ENCODE data around the gene AVPI1. TPM values are rescaled to one million over a fixed set of nuclear protein-coding genes. Genes with fewer than 3 reads are reported as not detected.

AVPI1 gene
- total and polyA plus RNA-seq, 2 of the 13 experiments (the other 11 are each of a cell fraction or from before 2014, with no cell fraction given), result 39.8 to 61.2 TPM

DNA sequence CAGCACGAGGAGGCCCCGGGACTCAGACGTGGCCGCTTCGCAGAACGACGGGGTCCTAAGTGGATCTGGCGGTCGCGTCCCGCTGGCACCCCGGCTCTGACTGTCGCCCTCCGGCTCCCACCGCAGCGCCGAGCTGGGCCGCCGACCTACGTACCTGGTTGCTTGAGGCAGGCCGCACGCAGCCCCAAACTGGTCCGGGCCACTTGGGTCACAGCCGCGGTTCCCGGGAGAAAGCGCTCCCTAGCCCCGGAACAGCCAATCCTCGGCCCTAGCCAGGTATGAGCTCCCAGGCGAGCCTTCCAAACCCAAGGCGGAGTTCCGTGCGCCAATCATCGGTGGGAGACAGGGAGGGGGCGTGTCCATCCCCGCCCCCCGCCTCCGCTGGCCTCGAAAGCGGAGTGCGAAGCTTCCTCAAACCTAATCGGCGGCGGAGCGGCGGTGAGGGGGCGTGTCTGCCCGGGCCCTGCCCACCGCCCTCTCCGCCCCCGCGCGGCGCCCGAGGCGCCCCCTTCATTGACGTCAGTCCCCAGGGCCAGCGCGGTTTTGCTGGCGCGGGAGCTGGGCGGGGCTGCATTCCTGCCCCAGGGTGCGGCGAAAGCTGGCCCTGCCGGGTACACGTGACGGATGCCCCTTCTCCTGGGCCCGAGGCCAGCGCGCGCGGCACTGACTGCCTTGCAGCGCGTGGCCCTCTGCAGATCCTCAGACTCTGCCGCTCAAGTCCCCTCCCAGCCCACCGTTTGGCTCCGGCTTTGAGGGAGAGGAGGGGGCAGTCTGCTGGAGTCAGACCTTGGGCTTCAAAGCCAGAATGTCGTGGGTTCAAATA lies at the start of gene AVPI1 (continued):
- TF ChIP-seq, protein P1, sequence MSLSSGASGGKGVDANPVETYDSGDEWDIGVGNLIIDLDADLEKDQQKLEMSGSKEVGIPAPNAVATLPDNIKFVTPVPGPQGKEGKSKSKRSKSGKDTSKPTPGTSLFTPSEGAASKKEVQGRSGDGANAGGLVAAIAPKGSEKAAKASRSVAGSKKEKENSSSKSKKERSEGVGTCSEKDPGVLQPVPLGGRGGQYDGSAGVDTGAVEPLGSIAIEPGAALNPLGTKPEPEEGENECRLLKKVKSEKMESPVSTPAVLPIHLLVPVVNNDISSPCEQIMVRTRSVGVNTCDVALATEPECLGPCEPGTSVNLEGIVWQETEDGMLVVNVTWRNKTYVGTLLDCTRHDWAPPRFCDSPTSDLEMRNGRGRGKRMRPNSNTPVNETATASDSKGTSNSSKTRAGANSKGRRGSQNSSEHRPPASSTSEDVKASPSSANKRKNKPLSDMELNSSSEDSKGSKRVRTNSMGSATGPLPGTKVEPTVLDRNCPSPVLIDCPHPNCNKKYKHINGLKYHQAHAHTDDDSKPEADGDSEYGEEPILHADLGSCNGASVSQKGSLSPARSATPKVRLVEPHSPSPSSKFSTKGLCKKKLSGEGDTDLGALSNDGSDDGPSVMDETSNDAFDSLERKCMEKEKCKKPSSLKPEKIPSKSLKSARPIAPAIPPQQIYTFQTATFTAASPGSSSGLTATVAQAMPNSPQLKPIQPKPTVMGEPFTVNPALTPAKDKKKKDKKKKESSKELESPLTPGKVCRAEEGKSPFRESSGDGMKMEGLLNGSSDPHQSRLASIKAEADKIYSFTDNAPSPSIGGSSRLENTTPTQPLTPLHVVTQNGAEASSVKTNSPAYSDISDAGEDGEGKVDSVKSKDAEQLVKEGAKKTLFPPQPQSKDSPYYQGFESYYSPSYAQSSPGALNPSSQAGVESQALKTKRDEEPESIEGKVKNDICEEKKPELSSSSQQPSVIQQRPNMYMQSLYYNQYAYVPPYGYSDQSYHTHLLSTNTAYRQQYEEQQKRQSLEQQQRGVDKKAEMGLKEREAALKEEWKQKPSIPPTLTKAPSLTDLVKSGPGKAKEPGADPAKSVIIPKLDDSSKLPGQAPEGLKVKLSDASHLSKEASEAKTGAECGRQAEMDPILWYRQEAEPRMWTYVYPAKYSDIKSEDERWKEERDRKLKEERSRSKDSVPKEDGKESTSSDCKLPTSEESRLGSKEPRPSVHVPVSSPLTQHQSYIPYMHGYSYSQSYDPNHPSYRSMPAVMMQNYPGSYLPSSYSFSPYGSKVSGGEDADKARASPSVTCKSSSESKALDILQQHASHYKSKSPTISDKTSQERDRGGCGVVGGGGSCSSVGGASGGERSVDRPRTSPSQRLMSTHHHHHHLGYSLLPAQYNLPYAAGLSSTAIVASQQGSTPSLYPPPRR (CRISPR knock-in tag; IDR thresholded peaks at IDR 0.05; ENCODE audit: borderline replicate concordance), result peak; percentile 86
- TF ChIP-seq CEBPB (IDR thresholded peaks at IDR 0.05; ENCODE audit: borderline replicate concordance, low read depth, low read length), result no peak
- TF ChIP-seq HNF4A (CRISPR knock-in tag; IDR thresholded peaks at IDR 0.05), result no peak
- TF ChIP-seq TRIM24 (CRISPR knock-in tag; IDR thresholded peaks at IDR 0.05), result no peak
- TF ChIP-seq, protein P2, sequence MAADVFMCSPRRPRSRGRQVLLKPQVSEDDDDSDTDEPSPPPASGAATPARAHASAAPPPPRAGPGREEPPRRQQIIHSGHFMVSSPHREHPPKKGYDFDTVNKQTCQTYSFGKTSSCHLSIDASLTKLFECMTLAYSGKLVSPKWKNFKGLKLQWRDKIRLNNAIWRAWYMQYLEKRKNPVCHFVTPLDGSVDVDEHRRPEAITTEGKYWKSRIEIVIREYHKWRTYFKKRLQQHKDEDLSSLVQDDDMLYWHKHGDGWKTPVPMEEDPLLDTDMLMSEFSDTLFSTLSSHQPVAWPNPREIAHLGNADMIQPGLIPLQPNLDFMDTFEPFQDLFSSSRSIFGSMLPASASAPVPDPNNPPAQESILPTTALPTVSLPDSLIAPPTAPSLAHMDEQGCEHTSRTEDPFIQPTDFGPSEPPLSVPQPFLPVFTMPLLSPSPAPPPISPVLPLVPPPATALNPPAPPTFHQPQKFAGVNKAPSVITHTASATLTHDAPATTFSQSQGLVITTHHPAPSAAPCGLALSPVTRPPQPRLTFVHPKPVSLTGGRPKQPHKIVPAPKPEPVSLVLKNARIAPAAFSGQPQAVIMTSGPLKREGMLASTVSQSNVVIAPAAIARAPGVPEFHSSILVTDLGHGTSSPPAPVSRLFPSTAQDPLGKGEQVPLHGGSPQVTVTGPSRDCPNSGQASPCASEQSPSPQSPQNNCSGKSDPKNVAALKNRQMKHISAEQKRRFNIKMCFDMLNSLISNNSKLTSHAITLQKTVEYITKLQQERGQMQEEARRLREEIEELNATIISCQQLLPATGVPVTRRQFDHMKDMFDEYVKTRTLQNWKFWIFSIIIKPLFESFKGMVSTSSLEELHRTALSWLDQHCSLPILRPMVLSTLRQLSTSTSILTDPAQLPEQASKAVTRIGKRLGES (CRISPR knock-in tag; IDR thresholded peaks at IDR 0.05; ENCODE audit: borderline replicate concordance), result peak; percentile 93
- no peak for TF ChIP-seq LCORL (IDR thresholded peaks at IDR 0.05)
- peak; percentile 89 for TF ChIP-seq LCORL (CRISPR knock-in tag; IDR thresholded peaks at IDR 0.05)
- no peak for TF ChIP-seq FOXP1 (IDR thresholded peaks at IDR 0.05)
- TF ChIP-seq FOXP1 (CRISPR knock-in tag; IDR thresholded peaks at IDR 0.05), result no peak
- TF ChIP-seq, protein P3, sequence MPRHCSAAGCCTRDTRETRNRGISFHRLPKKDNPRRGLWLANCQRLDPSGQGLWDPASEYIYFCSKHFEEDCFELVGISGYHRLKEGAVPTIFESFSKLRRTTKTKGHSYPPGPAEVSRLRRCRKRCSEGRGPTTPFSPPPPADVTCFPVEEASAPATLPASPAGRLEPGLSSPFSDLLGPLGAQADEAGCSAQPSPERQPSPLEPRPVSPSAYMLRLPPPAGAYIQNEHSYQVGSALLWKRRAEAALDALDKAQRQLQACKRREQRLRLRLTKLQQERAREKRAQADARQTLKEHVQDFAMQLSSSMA (CRISPR knock-in tag; IDR thresholded peaks at IDR 0.05), result no peak
- TF ChIP-seq ZBTB8A (CRISPR knock-in tag; IDR thresholded peaks at IDR 0.05; ENCODE audit: borderline replicate concordance, low read depth), result no peak
- peak; percentile 34; the same call in 1 of the 2 replicates for TF ChIP-seq NR2F2 (IDR thresholded peaks at IDR 0.05; ENCODE audit: borderline replicate concordance, low read depth)
- TF ChIP-seq ZNF660 (CRISPR knock-in tag; IDR thresholded peaks at IDR 0.05; ENCODE audit: borderline replicate concordance, low read depth), result no peak
- no peak for TF ChIP-seq ZFP37 (CRISPR knock-in tag; IDR thresholded peaks at IDR 0.05; ENCODE audit: borderline replicate concordance)
- TF ChIP-seq TSC22D2 (CRISPR knock-in tag; IDR thresholded peaks at IDR 0.05; ENCODE audit: borderline replicate concordance), result no peak
- TF ChIP-seq ZNF234 (CRISPR knock-in tag; conservative IDR thresholded peaks at IDR 0.05), result 0 out of 2 replicates have a peak, but pooled peaks have one; percentile 73
- TF ChIP-seq, protein P4, sequence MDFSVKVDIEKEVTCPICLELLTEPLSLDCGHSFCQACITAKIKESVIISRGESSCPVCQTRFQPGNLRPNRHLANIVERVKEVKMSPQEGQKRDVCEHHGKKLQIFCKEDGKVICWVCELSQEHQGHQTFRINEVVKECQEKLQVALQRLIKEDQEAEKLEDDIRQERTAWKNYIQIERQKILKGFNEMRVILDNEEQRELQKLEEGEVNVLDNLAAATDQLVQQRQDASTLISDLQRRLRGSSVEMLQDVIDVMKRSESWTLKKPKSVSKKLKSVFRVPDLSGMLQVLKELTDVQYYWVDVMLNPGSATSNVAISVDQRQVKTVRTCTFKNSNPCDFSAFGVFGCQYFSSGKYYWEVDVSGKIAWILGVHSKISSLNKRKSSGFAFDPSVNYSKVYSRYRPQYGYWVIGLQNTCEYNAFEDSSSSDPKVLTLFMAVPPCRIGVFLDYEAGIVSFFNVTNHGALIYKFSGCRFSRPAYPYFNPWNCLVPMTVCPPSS (IDR thresholded peaks at IDR 0.05), result no peak

Measured in HepG2 (cell line).